Stimulated activated naive CD4-positive, alpha-beta T cell treated with Interleukin-2 at 50 U/mL for 16 hours (primary cell): ENCODE results near the gene UNG.

Source experiments
- DNase-seq: peaks from one replicate; lab custom pipeline; 2025; lab: John Stamatoyannopoulos, UW

UNG gene

GRCh38 chr12:109089683-109090082, 7.7 kb upstream of the UNG start:
- no peak for DNase-seq

- DNase-seq, result no peak
These were observed 4.8 kb upstream of the UNG start for GRCh38 chr12:109092497-109093021.

DNA sequence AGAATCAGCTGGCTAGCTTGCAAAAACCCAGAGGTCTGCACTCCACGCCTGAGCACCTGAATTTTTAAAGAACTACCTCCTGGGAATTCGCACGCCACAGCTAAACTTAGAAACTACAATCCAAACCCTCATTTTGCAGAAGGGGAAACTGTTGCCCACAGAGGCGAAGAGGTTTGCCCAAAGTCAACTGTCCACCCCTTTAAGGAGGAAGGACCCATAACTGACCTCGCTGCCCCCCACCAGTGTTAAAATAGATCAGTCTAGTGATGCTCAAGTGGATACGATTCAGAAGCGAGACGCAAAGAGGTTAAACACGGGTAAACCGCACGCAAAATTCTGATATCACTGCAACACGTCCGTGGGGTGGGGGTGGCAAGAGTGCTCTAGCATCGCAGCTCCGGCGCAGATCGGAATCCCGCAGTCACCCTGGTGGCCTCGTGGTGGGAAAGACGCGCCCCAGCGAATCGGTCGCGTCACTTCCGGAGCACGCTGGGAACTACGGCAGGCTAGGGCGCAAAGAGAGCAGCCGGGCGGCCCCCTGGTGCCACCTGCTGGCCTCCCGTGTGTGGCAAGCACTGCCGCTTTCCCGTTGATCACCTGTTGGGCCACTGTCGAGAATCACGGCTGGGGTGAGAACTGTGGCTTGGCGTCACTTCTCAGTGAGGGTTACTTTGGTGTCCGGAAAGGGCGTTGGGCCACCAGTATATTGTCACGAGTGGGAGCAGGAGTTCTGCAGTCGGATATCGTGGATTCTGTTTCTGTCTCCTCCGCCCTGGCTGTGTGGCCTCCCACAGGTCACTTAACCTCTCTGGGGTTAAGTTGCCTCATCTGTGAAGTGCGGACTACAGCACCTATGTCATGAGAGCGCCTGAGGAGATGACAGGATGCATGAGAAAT, 4.1 kb upstream of the UNG start, which contains the start of gene ALKBH2:
ALKBH2 (minus strand) TSS at position 451 of the 897 bp plus-strand sequence. CDS start 686 bp downstream, outside the sequence.
- DNase-seq, result peak; percentile 94

DNA sequence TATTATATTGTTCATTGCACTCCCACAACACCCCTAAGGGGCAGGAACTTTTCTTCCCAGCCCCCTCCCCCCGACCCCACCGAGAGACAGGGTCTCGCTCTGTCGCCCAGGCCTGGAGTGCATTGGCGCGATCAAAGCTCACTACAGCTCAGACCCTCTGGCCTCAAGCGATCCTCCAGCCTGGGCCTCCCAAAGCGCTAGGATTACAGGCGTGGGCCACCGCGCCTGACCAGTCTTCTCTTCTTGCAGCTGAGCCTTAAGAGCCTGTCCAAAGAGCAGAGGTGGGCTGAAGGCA, 310 bp upstream of the UNG start:
- DNase-seq, result no peak

DNA sequence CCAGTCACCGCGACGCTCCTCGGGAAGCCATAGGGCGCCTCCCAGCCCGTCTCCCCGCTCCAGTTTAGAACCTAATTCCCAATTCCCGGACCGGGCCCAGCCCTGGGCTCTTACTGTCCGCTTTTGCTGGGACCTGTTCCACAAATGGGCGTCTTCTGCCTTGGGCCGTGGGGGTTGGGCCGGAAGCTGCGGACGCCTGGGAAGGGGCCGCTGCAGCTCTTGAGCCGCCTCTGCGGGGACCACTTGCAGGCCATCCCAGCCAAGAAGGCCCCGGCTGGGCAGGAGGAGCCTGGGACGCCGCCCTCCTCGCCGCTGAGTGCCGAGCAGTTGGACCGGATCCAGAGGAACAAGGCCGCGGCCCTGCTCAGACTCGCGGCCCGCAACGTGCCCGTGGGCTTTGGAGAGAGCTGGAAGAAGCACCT, 797 bp downstream of the UNG start:
- DNase-seq, result no peak

- no peak for DNase-seq
These were observed 1.3 kb downstream of the UNG start for GRCh38 chr12:109098651-109099050.

GRCh38 chr12:109099431-109100020, 2.1 kb downstream of the UNG start:
- DNase-seq, result no peak

DNA sequence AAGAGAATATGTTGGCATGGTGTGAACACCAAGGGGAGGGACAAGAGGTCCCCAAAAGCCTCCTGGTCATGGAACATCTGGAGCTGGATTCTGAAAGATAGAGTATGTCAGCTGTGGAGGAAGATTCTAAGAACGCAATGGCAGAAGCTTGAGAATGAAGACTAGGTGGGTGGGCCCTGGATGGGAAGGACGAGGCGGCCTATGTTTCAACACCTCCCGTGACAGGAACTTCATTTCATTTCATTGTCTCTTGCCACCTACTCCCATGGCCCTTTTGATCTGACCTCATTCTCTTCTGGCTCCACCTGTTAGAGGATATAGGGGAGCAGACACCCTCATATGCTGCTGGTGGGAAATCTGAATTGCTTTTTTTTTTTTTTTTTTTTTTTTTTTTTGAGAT, 3.3 kb downstream of the UNG start:
- DNase-seq, result no peak

- DNase-seq, result no peak
These were observed 5.1 kb downstream of the UNG start for GRCh38 chr12:109102491-109102890.

DNA sequence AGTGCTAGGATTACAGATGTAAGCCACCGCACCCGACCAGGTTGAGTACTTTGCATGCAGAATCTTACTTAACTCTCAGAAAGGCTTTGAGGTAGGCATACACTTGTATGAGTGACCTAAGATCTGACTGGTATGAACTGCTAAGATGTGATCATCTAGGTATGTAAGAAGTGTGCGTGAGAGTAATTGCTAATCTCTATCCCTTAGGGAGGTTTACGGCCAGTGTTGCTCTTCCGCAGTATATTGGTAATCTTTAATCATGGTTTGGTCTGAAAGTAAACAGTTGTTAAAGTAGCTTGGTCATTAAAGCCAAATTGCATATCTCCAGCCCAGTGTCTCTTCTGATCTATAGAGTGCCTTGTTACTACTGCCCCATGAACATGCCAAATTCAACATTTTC, 7.8 kb downstream of the UNG start:
- no peak for DNase-seq

GRCh38 chr12:109109746-109110350, 12.5 kb downstream of the UNG start:
- no peak for DNase-seq

- DNase-seq, result peak; percentile 38
These were observed 13.6 kb downstream of the UNG start for GRCh38 chr12:109110988-109111495.

DNA sequence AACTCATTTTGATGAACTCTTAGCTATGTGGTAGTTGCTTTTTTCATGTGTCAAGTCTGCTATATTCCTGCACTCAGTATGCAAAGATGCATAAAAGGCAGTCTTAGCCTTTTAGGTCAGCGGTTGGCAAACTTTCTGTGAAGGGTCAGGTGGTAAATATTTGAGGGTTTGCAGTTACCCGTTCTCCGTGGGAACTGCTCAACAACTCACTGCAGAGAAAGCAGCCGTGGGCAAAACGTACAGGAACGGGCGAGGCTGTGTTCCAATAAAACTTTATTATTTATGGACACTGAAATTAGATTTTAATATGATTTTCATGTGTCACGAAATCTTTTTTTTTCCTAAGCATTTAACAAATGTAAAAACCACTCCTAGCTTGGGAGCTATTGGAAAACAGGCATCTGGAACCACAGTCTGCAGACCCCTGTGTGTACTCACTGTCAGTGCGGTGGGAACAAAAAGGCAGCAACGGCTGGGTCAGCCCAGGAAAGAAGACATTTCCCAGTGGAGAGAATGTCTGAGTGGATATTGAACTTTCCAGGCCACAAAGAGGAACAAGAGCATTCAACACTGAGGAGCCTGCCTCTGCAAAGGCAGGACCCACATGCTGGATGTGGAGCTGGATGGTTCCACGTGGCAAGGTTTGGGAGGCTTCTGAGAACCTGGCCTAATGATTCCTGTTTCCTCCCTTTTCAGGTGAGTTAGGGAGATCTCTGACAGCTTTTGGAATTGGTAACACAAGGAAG, 15.5 kb downstream of the UNG start:
- DNase-seq, result no peak

DNA sequence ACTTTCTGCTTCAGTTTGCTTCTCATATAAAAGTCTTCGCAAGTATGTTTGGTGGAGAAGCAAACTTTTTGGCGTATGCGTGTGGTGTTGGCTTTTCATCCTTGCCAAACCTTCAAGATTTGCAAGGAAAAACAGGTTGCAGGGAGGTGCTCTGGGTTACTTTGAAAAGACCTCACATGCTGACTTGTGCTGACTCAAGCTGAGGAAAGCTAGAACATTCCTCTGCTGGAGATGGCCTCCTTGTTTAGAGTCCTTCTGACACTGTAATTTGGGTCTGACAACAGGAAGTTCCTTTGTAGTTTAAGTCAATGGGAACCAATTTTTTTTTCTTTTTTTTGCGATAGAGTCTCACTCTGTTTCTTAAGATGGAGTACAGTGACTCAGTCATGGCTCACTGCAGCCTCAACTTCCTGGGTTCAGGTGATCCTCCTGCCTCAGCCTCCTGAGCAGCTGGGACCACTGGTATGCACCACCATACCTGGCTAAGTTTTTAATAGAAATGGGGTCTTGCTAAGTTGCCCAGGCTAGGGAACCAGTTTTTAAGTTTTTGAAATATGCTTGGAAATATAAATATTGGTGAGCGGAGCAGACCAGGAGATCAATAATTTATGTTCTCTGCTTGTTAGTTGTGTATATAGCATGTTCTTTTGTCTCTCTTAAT, 16.4 kb downstream of the UNG start:
- no peak for DNase-seq

DNA sequence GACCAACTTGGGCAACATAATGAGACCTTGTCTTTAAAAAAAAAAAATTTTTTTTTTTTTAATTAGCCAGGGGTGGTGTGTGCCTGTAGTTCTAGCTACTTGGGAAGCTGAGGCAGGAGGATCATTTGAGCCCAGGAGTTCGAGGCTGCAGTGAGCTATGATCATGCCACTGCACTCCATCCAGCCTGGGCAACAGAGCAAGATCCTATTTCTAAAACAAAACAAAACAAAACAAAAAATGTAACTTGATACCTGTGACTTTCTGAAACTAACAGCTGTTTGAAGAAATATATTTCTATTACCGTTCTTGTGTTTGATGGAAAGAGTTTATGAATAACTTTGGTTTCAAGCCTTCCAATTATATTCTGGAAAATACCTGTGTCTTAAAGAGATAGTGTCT, 17.2 kb downstream of the UNG start:
- no peak for DNase-seq

DNA sequence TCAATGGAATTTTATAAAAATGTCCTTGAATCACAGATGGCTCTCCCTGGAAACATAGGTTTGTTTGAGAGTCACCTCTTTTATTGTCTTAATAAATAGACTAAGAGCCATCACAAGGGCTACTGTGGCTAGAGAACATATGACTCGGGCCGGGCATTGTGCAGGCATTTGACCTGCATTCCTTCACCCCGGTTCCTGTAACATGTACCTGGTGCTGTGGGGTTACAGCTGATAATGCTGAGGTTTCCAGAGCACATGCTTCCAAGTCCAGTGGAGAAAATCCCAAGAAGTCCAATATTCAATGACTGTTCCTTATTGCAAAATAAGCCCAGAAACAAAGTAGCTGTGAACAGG, 18.0 kb downstream of the UNG start:
- no peak for DNase-seq

DNA sequence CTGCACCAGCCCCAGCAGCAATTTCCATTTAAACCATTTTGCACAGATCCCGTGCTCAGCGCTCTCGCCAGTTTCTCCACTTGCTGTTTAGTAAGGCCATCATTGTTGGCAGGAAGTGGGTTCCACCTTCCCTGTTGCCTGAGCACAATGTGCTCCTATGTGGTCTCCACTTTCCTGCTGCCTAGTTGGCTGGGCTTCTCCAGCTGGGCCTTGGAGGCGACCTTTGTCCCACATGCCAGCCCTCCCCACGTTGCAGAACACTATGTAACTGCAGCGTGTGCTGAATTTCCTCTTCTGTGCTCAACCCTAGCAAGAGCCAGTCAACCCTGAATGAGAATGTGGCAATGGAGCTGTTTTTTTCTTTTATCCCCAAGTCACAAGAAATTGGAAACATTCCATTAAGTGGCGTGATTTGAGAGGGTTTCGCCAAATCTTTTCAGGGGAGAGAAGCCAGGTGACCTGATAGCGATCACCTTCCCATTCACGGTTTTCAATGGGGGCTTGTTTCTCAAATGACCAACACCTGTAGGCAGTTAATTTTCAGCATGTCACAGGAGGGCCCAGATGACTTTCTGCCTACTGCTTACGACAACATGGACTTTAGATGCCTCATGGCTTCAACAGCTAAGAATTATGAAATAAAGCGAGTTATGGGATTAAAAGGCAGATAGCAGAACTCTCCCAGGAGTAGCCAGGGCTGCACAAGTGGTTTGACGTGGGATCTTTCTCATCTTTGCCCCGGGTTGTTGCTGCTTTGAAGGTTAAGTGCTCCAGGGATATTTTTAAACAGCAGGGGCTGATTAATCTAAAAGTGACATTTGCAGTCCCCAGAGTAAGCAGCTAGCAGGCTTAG, 18.6 kb downstream of the UNG start, which contains the start of gene ACACB:
ACACB (plus strand) TSS at position 830 of the 853 bp plus-strand sequence. CDS start 22,819 bp downstream, outside the sequence.
- DNase-seq, result no peak

DNA sequence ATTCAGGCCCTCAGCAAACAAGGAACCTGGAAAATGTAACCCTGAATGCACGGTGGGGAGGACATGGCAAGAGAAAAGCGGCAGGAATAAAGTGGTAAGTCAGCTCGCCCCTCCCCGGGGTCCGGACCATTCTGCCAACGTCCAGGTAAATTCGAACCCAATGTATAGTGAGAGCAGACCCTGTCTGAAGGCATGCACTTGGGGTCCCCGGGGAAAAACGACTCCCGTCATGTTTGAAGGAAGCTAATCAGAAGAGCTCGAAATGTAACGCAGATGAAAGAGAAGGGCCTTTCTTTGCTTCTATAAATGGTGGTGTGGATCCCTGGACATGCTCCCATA, 19.2 kb downstream of the UNG start:
- no peak for DNase-seq

DNA sequence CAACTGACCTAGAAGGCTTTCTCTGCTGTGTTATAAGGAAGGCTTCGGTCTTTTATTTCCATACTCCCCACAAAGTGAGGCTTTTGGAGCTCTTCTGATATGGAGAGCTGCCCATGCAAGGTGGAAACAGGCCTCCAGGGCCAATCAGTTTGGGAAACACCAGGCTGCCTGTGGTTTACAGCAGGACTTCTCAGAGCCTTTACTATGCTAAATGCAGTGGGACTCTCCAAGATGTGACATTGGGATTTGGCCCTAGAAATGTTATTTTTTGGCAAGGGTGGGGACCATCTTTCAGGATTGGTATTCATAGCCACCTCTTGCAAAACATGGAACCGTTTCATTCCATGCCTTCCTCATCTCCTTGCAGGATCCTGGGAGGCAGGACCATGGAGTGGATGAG, 22.7 kb downstream of the UNG start:
- DNase-seq, result no peak

GRCh38 chr12:109120557-109120956, 23.2 kb downstream of the UNG start:
- DNase-seq, result no peak
